LNCaP clone FGC (cell line): ENCODE results near the gene OTOP2.
A peak's percentile ranks its signal among the peaks of the same experiment; 100 is the strongest.

Experiments
- DNase-seq: peaks from one replicate; pipeline ENCODE4 v3.0.0-alpha.2; 2011; ENCODE audit warnings: low read depth
- H3K4me3 ChIP-seq: 2 replicates; pipeline ENCODE4 v1.5.1; 2011; ENCODE audit warnings: mild to moderate bottlenecking, low read depth, low read length, control low read depth
- TF ChIP-seq, protein P1 (sequence below): IDR thresholded peaks from 2 replicates; pipeline ENCODE4 v1.5.1; 2012; ENCODE audit warnings: mild to moderate bottlenecking; ENCODE audit not compliant: control insufficient read depth, insufficient read depth; ENCODE audit errors: extremely low read depth

Gene OTOP2

DNA sequence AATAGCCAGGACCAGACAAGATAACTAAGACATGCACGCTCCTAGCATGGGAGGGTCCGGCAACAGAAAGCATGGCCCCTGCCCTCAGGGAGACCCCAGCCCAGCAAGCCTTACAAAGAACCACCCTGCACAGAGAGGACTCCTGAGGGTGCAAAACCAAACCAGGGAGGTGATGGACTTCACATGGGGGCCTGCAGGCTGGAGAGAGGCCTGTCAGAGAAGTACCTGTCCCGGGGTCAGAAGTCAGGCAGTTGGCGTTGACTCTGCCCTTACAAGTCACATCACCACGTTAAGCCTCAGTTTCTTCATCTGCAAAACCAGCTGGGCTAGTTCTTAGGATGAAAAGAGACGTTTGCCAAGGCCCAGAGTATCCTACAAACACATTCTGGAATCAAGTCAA, 4.7 kb downstream of the OTOP2 start:
- DNase-seq = peak; percentile 15
- TF ChIP-seq, protein P1, sequence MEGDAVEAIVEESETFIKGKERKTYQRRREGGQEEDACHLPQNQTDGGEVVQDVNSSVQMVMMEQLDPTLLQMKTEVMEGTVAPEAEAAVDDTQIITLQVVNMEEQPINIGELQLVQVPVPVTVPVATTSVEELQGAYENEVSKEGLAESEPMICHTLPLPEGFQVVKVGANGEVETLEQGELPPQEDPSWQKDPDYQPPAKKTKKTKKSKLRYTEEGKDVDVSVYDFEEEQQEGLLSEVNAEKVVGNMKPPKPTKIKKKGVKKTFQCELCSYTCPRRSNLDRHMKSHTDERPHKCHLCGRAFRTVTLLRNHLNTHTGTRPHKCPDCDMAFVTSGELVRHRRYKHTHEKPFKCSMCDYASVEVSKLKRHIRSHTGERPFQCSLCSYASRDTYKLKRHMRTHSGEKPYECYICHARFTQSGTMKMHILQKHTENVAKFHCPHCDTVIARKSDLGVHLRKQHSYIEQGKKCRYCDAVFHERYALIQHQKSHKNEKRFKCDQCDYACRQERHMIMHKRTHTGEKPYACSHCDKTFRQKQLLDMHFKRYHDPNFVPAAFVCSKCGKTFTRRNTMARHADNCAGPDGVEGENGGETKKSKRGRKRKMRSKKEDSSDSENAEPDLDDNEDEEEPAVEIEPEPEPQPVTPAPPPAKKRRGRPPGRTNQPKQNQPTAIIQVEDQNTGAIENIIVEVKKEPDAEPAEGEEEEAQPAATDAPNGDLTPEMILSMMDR = no peak

DNA sequence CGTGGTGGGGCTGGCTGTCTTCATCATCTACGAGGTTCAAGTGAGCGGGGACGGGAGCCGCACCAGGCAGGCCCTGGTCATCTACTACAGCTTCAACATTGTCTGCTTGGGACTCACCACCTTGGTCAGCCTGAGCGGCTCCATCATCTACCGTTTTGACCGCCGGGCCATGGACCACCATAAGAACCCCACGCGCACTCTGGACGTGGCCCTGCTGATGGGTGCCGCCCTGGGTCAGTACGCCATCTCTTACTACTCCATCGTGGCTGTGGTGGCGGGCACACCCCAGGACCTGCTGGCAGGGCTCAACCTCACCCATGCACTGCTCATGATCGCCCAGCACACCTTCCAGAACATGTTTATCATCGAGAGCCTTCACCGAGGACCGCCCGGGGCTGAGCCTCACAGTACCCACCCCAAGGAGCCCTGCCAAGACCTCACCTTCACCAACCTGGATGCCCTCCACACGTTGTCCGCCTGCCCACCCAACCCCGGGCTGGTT, 6.5 kb downstream of the OTOP2 start:
- no peak overlapping the region for H3K4me3 ChIP-seq
- no peak for DNase-seq
- TF ChIP-seq, protein P1 = no peak

More for the DNA sequence above, 4.7 kb downstream of the OTOP2 start:
- H3K4me3 ChIP-seq = no peak overlapping the region

DNA sequence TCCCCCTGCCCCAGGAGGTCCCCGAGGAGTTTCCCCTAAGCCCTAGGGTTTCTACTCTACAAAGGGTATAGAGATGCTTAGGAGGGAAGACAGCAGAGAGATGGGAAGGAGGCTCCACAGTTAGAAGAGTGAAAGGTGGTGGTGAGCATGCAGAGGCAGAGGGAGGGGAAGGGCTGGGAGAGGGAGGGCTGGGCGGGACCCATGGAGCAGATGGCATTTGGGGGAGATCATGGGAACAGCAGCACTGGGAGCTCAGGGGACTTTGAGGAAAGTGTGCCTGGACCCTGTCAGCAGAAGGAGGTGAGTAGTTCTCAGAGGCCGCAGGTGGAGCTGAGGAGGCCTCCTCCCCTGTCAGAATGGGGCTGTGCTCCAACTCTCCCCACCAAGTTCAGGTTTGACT, 11.0 kb downstream of the OTOP2 start:
- no peak overlapping the region for H3K4me3 ChIP-seq
- TF ChIP-seq, protein P1 = no peak
- DNase-seq = no peak

DNA sequence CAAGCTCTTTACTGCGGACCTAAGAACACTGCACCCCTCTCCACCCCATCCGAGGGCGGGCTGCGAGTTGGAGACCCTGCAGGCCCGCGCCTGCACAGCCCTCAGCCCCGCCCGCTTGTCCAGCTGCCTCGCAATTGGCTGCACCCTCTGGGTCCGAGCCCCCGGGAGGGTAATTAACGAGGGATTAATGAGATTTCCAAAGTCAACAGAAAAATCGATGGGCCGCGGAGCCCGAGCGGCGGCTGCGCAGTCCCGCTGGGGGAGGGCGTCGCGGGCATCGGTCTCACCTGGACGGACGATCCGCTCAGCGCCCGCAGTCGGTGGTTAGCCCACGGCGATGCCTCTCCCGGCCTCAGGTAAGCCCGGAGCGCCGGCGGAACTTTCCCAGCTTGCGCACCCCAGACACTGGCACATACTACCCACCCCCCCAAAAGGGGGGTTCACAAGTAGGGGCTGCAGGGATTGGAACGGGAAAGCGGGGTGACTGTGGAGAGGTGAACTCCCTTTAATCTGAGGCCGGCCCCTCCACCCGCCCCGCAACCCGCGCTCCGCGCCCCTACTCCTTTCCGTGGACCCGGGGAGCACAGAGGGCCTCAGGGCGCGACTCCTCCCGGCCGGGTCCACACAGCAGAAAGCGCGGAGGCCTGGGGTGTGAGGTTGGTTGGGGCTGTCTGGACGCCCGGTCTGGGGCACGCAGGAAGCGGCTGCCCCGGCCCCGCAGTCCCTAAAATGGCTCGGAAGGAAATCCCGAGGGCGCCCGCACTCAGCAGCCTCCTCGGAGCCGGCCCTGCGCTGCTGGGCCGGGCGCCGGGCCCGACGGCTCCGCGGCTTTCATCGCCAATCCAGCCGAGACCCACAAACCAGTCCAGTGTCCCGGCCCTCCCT, 11.8 kb downstream of the OTOP2 start, which contains the start of gene OTOP3:
OTOP3 (plus strand) TSS at position 314 of the 885 bp plus-strand sequence; CDS start at position 338, 24 bp downstream.
- H3K4me3 ChIP-seq = no peak within 1 kb of the TSS
- TF ChIP-seq, protein P1 = no peak
- no peak for DNase-seq

DNA sequence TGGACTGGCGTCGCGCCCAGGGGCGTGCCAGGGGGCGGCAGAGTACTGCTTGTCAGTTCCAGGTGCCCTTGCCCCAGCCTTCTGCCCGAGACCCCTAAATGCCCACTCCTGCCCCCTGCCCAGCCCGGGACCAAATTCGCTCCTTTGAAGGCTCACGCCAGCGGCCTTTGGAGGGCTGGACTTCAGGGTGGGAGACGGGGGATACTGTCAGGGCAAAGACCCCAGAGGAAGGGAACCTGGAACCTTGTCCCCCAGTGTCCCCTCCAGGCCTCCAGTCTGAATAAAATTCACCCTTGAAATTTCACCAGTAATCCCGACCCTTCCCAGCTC, 12.4 kb downstream of the OTOP2 start:
- no peak overlapping the region for H3K4me3 ChIP-seq
- TF ChIP-seq, protein P1 = no peak
- no peak for DNase-seq

DNA sequence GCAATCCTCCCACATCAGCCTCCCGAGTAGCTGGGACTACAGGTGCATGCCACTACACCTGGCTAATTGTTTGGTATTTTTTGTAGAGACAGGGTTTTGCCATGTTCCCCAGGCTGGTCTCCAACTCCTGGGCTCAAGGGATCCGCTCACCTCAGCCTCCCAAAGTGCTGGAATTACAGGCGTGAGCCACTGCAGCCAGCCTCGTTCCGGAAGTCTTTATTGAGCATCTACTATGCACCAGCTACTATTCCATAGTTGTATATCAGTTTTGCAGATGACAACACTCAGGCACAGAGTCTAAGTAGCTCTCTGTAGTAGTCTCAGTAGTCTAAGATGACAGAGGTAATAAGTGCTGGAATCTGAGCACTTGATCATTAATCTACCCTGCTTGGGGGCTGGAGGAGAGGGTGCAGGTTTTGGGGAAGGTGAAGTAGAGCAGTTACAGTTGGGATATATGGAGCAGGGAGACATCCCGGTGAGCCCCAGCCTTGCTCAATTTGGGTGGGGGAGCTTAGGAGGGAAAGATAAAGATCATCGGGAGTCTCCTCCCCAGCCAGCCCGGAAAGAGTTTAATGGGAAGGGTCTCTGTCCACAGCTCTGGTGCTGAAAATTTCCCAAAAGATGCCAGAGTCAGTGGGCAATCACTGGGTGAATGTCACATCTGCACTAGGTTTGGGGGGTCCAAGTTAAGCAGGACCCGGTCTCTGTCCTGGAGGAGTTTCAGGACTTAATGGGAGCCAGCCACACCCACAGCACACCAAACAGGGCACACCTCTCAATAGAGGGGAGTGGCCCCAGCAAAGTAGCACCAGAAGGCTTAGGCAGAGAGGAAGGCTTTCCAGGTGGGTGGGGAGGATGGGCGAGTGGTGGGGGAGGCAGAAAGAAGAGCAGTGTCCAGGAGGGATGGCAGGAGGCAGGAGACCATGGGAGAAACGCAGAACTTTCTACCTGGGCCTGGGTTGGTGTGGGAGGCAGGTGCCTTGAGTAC, 13.3 kb downstream of the OTOP2 start:
- no peak for DNase-seq
- no peak overlapping the region for H3K4me3 ChIP-seq
- TF ChIP-seq, protein P1 = no peak
